HG02642 (cell line): ENCODE results near the gene TTPAL.
"Not testable (repeated sequence)": the region's sequence is repeated elsewhere in the genome, so short reads cannot be mapped to it uniquely, and the experiment has no call there.

Experiments
- ATAC-seq: cut with Tn5 transposase; IDR thresholded peaks from one replicate; pipeline ENCODE4 v1.9.1; 2021; ENCODE audit warnings: mild to moderate bottlenecking; ENCODE audit not compliant: unreplicated experiment, poor library complexity

The TTPAL gene

GRCh38 chr20:44465001-44465560, 10.6 kb upstream of the TTPAL start:
- no peak for ATAC-seq

DNA sequence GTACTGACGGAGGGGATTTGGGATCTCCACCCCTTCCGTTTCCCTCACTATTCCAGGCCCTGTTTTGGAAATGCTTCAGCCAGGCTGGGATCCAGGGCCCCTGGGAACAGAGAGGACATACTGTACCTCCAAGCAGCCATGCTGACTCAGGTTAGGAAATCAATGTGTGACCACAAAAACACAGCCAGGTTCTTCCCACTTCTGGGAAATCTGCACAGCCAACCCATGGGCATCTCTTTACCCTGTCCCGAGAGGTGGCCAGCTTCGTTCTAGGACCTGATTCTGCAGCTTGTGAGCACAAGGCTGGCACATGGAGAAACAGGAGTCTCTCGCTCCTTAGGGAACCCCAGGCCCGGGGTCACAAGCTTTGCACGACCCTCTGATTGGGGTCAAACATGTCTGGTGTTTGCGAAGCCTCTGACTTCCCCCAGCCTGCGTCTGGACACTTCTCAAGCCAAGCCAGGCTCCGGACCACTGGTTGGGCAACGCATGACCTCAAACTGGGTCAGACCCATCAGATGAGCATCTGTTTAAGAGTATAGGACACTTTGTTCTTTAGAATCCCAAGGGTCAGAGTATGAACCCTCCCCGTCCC, 8.3 kb upstream of the TTPAL start:
- no peak for ATAC-seq

DNA sequence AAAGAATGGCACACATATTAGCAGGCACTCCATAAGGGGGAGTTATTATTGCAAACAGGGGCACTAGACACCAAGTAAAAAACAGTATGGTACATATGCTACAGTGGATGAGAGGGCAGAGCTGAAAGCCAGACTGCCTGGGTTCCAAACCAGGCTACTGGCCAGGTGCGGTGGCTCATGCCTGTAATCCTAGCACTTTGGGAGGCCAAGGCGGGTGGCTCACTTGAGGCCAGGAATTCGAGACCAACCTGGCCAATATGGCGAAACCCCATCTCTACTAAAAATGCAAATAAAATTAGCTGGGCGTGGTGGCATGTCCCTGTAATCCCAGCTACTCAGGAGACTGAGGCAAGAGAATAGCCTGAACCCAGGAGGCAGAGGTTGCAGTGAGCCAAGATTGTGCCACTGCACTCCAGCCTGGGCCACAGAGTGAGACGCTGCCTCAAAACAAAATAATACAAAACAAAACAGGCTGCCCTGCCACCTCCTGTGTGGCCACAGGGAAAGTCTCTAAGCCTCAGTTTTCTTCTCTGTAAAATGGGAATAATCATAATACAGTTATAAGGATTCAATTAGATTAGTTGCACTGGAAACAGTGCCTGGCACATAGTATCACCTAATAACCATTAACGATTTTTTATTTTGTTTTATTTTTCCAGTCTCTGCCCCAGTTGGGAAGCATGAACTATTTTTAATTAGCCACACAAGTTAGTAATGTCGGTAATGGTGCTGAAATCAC, 7.5 kb upstream of the TTPAL start:
- ATAC-seq, result no peak

- no peak for ATAC-seq
Measured at GRCh38 chr20:44470327-44470726, 5.3 kb upstream of the TTPAL start.

DNA sequence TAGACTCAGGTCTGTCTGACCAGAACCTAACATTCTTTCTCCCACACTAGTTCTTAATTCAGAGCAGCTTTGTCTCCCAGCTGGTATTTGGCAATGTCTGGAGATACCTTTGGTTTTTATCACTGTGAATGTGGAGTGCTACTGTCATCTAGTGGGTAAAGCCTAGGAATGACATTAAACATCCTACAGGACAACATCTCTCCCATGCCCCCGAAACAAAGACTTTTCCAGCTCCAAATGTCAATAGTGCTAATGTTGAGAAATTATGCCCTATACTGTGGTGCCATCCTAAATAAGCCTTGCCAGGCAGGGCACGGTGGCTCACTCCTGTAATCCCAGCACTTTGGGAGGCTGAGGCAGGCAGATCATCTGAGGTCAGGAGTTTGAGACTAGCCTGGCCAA, 4.2 kb upstream of the TTPAL start:
- no peak for ATAC-seq

DNA sequence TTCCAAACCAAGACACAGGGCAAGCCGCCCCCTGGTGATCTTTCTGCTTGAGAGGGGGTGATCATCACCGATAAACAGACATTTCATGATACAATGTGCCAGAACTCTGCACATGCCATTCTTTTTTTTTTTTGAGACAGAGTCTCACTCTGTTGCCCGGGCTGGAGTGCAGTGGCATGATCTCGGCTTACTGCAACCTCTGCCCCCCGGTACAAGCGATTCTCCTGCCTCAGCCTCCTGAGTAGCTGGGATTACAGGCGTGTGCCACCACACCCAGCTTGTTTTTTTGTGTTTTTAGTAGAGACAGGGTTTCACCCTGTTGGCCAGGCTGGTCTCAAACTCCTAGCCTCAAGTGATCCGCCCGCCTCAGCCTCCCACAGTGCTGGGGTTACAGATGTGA, 3.4 kb upstream of the TTPAL start:
- ATAC-seq, result not testable (repeated sequence)

- no peak for ATAC-seq
Measured at GRCh38 chr20:44475372-44475693, 341 bp upstream of the TTPAL start.

- ATAC-seq, result no peak
Measured at GRCh38 chr20:44477151-44477550, 1.5 kb downstream of the TTPAL start.

- ATAC-seq, result no peak
Measured at GRCh38 chr20:44478206-44478605, 2.5 kb downstream of the TTPAL start.

DNA sequence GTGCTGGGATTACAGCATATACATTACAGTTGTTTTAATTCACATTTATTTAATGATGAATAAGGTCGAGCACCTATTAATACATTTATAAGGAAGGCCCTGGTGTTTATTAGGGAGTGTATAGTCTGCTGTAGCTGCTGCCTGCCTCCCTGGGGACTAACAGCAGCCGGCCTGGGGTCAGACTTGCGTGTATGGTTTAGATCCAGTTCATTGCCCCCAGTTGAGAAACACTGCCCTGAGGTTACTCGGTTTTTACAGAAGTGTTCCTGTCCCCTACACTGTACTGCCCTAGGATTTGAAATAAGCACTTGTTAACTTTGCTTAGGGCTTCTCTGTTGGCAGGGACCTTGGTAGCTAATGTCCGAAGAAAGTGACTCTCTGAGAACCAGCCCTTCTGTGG, 4.0 kb downstream of the TTPAL start:
- ATAC-seq, result no peak

DNA sequence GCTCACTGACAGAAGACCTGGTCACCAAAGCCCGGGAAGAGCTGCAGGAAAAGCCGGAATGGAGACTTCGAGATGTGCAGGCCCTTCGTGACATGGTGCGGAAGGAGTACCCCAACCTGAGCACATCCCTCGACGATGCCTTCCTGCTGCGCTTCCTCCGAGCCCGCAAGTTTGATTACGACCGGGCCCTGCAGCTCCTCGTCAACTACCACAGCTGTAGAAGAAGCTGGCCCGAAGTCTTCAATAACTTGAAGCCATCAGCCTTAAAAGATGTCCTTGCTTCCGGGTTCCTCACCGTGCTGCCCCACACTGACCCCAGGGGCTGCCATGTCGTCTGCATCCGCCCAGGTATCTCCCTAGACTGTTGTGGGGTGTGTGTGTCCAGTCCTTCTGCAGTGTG, 4.4 kb downstream of the TTPAL start:
- no peak for ATAC-seq

DNA sequence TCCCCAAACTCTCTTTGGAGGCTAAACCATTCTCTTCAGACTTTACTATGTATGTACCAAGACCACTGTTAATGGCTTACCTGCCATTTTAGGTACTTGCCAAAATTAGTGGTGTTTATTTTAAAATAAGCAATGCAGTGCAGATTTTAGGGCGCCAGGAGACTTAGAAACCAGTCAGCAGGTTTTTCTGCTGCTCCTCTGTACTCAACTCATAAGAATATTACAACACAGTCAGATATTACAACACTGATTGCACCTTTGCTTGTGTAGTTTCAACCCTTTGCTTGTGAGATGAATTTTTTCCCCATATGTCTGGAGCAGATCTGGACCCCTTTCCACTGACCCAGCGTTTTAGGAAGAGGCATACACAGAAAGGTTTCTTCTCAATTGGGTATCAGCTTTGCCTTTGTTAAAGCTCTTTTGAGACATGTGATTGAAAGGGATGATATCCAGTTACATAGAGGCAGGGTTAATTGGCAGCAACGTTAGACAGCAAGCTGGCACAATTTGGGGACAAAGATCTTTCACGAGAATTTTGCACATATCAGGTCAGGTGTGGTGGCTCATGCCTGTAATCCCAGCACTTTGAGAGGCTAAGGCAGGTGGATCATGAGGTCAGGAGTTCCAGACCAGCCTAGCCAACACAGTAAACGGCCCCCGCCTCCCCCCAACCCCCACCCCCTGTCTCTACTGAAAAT, 6.2 kb downstream of the TTPAL start:
- no peak for ATAC-seq

- ATAC-seq, result no peak
Measured at GRCh38 chr20:44483112-44483511, 7.4 kb downstream of the TTPAL start.

DNA sequence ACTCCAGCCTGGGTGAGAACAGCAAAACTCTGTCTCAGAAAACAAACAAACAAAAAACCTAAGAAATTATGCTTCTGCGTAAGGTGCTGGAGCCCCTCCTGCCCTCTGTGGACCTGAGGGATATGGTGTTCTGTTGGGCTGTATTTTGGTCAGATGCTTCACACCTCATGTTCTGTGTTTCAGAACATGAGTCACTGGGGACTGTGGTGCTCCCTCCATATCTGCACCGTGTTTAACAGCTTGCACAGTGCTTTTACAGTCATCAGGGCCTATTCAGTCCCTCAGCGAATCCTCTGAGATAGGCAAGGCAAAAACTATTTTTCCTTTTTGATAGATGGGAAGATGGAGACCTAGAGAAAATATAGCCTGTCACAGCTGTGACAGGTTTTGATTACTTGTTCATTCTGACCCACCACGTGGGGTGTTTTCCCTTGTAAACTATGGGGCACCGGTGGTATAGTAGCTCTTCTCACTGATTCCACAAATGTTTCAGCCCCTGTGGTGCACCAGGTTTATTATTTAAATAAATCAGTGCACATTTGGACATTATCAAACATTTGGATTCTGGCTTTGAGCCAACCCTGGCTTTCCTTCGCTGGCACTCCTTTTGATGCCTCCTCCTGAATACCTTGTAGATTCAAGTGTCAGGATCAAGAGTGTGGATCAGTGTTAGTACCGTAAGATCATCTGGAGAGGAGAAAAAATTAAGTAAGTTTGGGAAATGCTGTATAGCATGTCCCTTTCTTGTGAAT, 9.6 kb downstream of the TTPAL start:
- no peak for ATAC-seq

DNA sequence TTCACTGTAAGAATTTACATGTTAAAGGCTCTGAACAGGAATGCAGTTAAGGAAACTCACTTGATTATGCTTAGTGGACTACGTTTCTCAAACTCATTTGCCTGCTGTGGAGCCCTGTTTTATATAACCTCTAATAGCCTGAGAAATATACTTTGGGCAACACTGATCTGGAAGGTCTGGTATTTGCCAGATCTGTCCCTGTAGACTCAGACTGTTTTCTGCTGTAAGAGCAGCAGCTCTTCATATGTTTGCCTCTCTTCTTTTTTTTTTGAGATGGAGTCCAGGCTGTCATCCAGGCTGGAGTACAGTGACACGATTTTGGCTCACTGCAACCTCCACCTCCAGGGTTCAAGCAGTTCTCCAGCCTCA, 10.1 kb downstream of the TTPAL start:
- no peak for ATAC-seq

DNA sequence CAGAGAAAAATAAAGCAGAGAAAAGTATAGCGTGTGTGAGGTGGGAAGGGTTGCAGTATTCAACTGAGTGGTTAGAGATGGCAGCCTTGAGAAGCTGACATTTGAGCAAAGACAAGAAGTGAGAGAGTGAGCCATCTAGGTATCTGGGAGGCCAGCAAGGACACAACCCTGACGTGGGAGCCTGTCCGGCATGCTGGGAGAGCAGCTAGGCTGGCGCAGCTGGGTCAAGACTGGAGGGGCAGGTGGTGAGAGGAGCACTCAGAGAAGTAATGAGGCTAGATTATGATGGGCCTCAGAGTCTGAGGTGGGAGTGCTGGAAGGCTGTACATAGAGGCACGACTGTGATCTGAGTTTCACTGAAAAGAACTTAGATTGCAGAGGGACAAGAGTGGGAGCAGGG, 12.9 kb downstream of the TTPAL start:
- no peak for ATAC-seq

DNA sequence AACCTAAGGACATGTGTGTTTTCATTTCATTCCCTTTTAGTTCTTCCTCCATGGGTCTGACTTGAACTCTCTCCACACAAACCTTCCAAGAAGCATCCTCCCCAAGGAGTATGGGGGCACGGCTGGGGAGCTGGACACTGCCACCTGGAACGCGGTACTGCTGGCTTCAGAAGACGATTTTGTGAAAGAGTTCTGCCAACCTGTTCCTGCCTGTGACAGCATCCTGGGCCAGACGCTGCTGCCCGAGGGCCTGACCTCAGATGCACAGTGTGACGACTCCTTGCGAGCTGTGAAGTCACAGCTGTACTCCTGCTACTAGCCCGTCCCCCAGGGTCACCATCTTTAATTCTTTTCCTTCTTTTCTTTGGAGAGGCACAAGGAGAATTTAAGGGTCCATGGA, 13.5 kb downstream of the TTPAL start:
- no peak for ATAC-seq

- no peak for ATAC-seq
Measured at GRCh38 chr20:44489931-44490330, 14.3 kb downstream of the TTPAL start.

- ATAC-seq, result no peak
Measured at GRCh38 chr20:44491635-44492395, 16.1 kb downstream of the TTPAL start.

GRCh38 chr20:44494266-44494665, 18.6 kb downstream of the TTPAL start:
- no peak for ATAC-seq
